GM19043 (cell line): ENCODE results near the gene ANKRD36B.
A peak's percentile ranks its signal among the peaks of the same experiment; 100 is the strongest.
"Not testable (repeated sequence)": the region's sequence is repeated elsewhere in the genome, so short reads cannot be mapped to it uniquely, and the experiment has no call there.

Experiments used
- ATAC-seq: cut with Tn5 transposase; IDR thresholded peaks from one replicate; pipeline ENCODE4 v1.9.1; 2021; ENCODE audit warnings: low read depth; ENCODE audit not compliant: unreplicated experiment

ANKRD36B gene

GRCh38 chr2:97589598-97590510, at the start of gene ANKRD36B:
ANKRD36B (minus strand) TSS chr2:97589877; CDS start chr2:97589685, 192 bp downstream.
- ATAC-seq: peak; percentile 51

GRCh38 chr2:97626049-97626430, 36.4 kb upstream of the ANKRD36B start:
- ATAC-seq: not testable (repeated sequence)

- not testable (repeated sequence) for ATAC-seq
Measured at GRCh38 chr2:97625354-97626048, 35.8 kb upstream of the ANKRD36B start.

GRCh38 chr2:97622976-97623375, 33.3 kb upstream of the ANKRD36B start:
- ATAC-seq: not testable (repeated sequence)

GRCh38 chr2:97620492-97620891, 30.8 kb upstream of the ANKRD36B start:
- not testable (repeated sequence) for ATAC-seq

- ATAC-seq: not testable (repeated sequence)
Measured at GRCh38 chr2:97618939-97619827, 29.5 kb upstream of the ANKRD36B start.

- ATAC-seq: no peak
Measured at GRCh38 chr2:97617911-97618310, 28.2 kb upstream of the ANKRD36B start.

GRCh38 chr2:97615746-97616145, 26.1 kb upstream of the ANKRD36B start:
- ATAC-seq: not testable (repeated sequence)

- ATAC-seq: not testable (repeated sequence)
Measured at GRCh38 chr2:97611895-97612294, 22.2 kb upstream of the ANKRD36B start.

GRCh38 chr2:97608745-97609144, 19.1 kb upstream of the ANKRD36B start:
- ATAC-seq: not testable (repeated sequence)

GRCh38 chr2:97605524-97606339, 16.1 kb upstream of the ANKRD36B start:
- ATAC-seq: not testable (repeated sequence)

GRCh38 chr2:97605109-97605508, 15.4 kb upstream of the ANKRD36B start:
- ATAC-seq: not testable (repeated sequence)

- ATAC-seq: not testable (repeated sequence)
Measured at GRCh38 chr2:97601537-97601936, 11.9 kb upstream of the ANKRD36B start.

- not testable (repeated sequence) for ATAC-seq
Measured at GRCh38 chr2:97596180-97596579, 6.5 kb upstream of the ANKRD36B start.

- not testable (repeated sequence) for ATAC-seq
Measured at GRCh38 chr2:97593520-97593919, 3.8 kb upstream of the ANKRD36B start.

GRCh38 chr2:97590515-97591394, 1.1 kb upstream of the ANKRD36B start:
- not testable (repeated sequence) for ATAC-seq

- ATAC-seq: peak; percentile 14
Measured at GRCh38 chr2:97589257-97589597, 450 bp downstream of the ANKRD36B start.

- not testable (repeated sequence) for ATAC-seq
Measured at GRCh38 chr2:97565674-97566073, 24.0 kb downstream of the ANKRD36B start.

GRCh38 chr2:97552406-97552805, 37.3 kb downstream of the ANKRD36B start:
- not testable (repeated sequence) for ATAC-seq
